Naive thymus-derived CD4-positive, alpha-beta T cell (primary cell): ENCODE measurements around the gene TMEM169. TPM values are rescaled to one million over a fixed set of nuclear protein-coding genes. Genes with fewer than 3 reads are reported as not detected.

Source experiments
- ATAC-seq: fragments of 150-1000 bp; cut with Tn5 transposase; 2 replicates; pipeline ENCODE4 v1.10.0; 2021; ENCODE audit warnings: mild to moderate bottlenecking, moderate library complexity
- CTCF ChIA-PET: fragments of 350-600 bp; sonication (Branson Sonifier 250); formaldehyde crosslinking; loops from one replicate; lab custom pipeline; 2021; ENCODE audit warnings: antibody characterized with exemption; lab: Charles Lee
- POLR2A ChIA-PET: fragments of 350-600 bp; sonication (Branson Sonifier 250); formaldehyde crosslinking; loops from one replicate; lab custom pipeline; 2021; ENCODE audit warnings: antibody characterized with exemption, inconsistent platforms; lab: Charles Lee
- DNase-seq, 9 donors: peaks; one replicate each; pipeline versions ENCODE4 v3.0.0 to v3.0.0-alpha.2; 2020 to 2022; ENCODE audit warnings: mixed read lengths in 1 of 9
- H3K27ac ChIP-seq: one replicate; pipeline ENCODE4 v1.7.0; 2013; ENCODE audit warnings: mild to moderate bottlenecking, low read depth, low read length, moderate library complexity
- H3K27me3 ChIP-seq, 2 donors: one replicate each; pipeline ENCODE4 v1.7.0; 2013; ENCODE audit warnings: low read length in 2 of 2, mild to moderate bottlenecking in 2 of 2, moderate library complexity in 2 of 2; ENCODE audit not compliant: control insufficient read depth in 2 of 2, insufficient read depth in 2 of 2
- H3K36me3 ChIP-seq, 3 experiments: 1 replicate in 2 of 3; 2 replicates in 1 of 3; pipeline ENCODE4 v1.7.0; 2013; ENCODE audit warnings: low read length in 3 of 3, mild to moderate bottlenecking in 3 of 3, moderate library complexity in 1 of 3; ENCODE audit not compliant: insufficient read depth in 3 of 3, control insufficient read depth in 2 of 3
- H3K4me1 ChIP-seq, 2 donors: one replicate each; pipeline ENCODE4 v1.7.0; 2013; ENCODE audit warnings: low read length in 2 of 2, mild to moderate bottlenecking in 2 of 2, moderate library complexity in 1 of 2; ENCODE audit not compliant: control insufficient read depth in 2 of 2, insufficient read depth in 2 of 2
- H3K4me3 ChIP-seq: 2 replicates; pipeline ENCODE4 v1.7.0; 2013; ENCODE audit warnings: mild to moderate bottlenecking, low read length
- H3K9me3 ChIP-seq, 3 experiments: 1 replicate in 2 of 3; 2 replicates in 1 of 3; pipeline ENCODE4 v1.7.0; 2013; ENCODE audit warnings: low read length in 3 of 3; ENCODE audit not compliant: control insufficient read depth in 2 of 3
- H3K27ac Mint-ChIP-seq, 9 donors: one replicate each; pipeline ENCODE4 v1.8.0; 2020 to 2022; ENCODE audit warnings: mixed read lengths in 9 of 9, mild to moderate bottlenecking in 8 of 9, moderate library complexity in 5 of 9, inconsistent platforms in 2 of 9
- H3K27me3 Mint-ChIP-seq, 5 donors: one replicate each; pipeline ENCODE4 v1.8.0; 2021 to 2022; ENCODE audit warnings: mixed read lengths in 5 of 5, mild to moderate bottlenecking in 1 of 5
- H3K36me3 Mint-ChIP-seq, 5 donors: one replicate each; pipeline ENCODE4 v1.8.0; 2020 to 2022; ENCODE audit warnings: mixed read lengths in 5 of 5, mild to moderate bottlenecking in 3 of 5, inconsistent platforms in 1 of 5
- H3K4me1 Mint-ChIP-seq, 7 donors: one replicate each; pipeline ENCODE4 v1.8.0; 2020 to 2022; ENCODE audit warnings: mixed read lengths in 7 of 7, mild to moderate bottlenecking in 3 of 7, inconsistent platforms in 1 of 7
- H3K4me3 Mint-ChIP-seq, 10 donors: one replicate each; pipeline ENCODE4 v1.8.0; 2020 to 2022; ENCODE audit warnings: mild to moderate bottlenecking in 10 of 10, mixed read lengths in 10 of 10, moderate library complexity in 6 of 10, inconsistent platforms in 2 of 10
- H3K9me3 Mint-ChIP-seq, 11 donors: one replicate each; pipeline ENCODE4 v1.8.0; 2020 to 2022; ENCODE audit warnings: mixed read lengths in 11 of 11, mild to moderate bottlenecking in 4 of 11, inconsistent platforms in 1 of 11, moderate library complexity in 1 of 11
- intact Hi-C, 2 donors: fragments of 100-400 bp; cut with micrococcal nuclease; formaldehyde crosslinking; loops; one replicate each; pipeline ENCODE4 v1.15.1; 2023
- polyA plus RNA-seq, 2 donors: library from polyadenylated mRNA; unstranded; fragments of 300-500 nt; fragmentation: Illumina TruSeq; gene quantifications; one replicate each; pipeline ENCODE4 v1.2.3, GENCODE V29; 2021
- total RNA-seq, 6 experiments: library from RNA in 5 of 6; stranded (reverse) in 5 of 6; gene quantifications; 1 replicate in 5 of 6; 2 replicates in 1 of 6; pipeline ENCODE4 v1.2.3 and lab custom pipeline; 2021 to 2026

The TMEM169 gene
- total and polyA plus RNA-seq, 7 experiments from 2014 or later: 2.0 to 5.1 (median 3.7) TPM

- POLR2A ChIA-PET: interaction anchor here (1.0 kb wide), 1 partner anchor 69 kb away, joined by 3 read pairs; no protein-coding TSS in a partner anchor
- H3K4me1 ChIP-seq: no peaks in the 10 kb centered on the region
- no peak overlapping the region for H3K27ac ChIP-seq
- peaks cover 10 to 46% (median 20%) of the 10 kb centered on the region in 5 donors for H3K36me3 Mint-ChIP-seq
- H3K9me3 ChIP-seq: no peaks in the 10 kb centered on the region
- no peaks in the 10 kb centered on the region for H3K27me3 Mint-ChIP-seq
- no peaks in the 10 kb centered on the region for H3K27me3 ChIP-seq
- H3K36me3 ChIP-seq: peaks cover 0 to 66% (median 0%) of the 10 kb centered on the region in 3 experiments
- intact Hi-C loops: no loop called here
- CTCF ChIA-PET: interaction anchor here (0.7 to 1.2 kb wide), 2 partner anchors 17 to 99 kb away, joined by 3 read pairs; no protein-coding TSS in a partner anchor
- H3K27ac Mint-ChIP-seq: peak overlapping the region in 1 of 9 donors; percentile 46
- no peak overlapping the region for H3K4me3 ChIP-seq
- peaks cover 0 to 5% (median 0%) of the 10 kb centered on the region in 7 donors for H3K4me1 Mint-ChIP-seq
- no peak overlapping the region for H3K4me3 Mint-ChIP-seq
- DNase-seq (no peak), ATAC-seq (no peak)
- no peaks in the 10 kb centered on the region for H3K9me3 Mint-ChIP-seq
Observed at GRCh38 chr2:216041438-216041837, 40.3 kb upstream of the TMEM169 start.

- no peaks in the 10 kb centered on the region for H3K9me3 ChIP-seq
- Mint-ChIP-seq H3K9me3 (no peaks in the 10 kb centered on the region), H3K36me3 (peaks cover 10 to 43% (median 20%) of the 10 kb centered on the region in 5 donors), H3K27me3 (no peaks in the 10 kb centered on the region), H3K4me3 (no peak overlapping the region), H3K4me1 (peaks cover 0 to 5% (median 0%) of the 10 kb centered on the region in 7 donors), H3K27ac (no peak overlapping the region)
- no peak overlapping the region for H3K4me3 ChIP-seq
- H3K4me1 ChIP-seq: no peaks in the 10 kb centered on the region
- DNase-seq: no peak
- ChIA-PET POLR2A (no interaction called here), CTCF (interaction anchor here (1.1 kb wide), 1 partner anchor 9 kb away, joined by 4 read pairs; no protein-coding TSS in a partner anchor)
- ATAC-seq: no peak
- peaks cover 0 to 65% (median 0%) of the 10 kb centered on the region in 3 experiments for H3K36me3 ChIP-seq
- intact Hi-C loops: no loop called here
- no peaks in the 10 kb centered on the region for H3K27me3 ChIP-seq
- H3K27ac ChIP-seq: no peak overlapping the region
Observed at GRCh38 chr2:216043949-216044348, 37.8 kb upstream of the TMEM169 start.

- no peaks in the 10 kb centered on the region for H3K27me3 ChIP-seq
- H3K9me3 Mint-ChIP-seq: no peaks in the 10 kb centered on the region
- no peaks in the 10 kb centered on the region for H3K4me1 ChIP-seq
- H3K36me3 ChIP-seq: peaks cover 0 to 65% (median 0%) of the 10 kb centered on the region in 3 experiments
- H3K27ac Mint-ChIP-seq: no peak overlapping the region
- no peak overlapping the region for H3K27ac ChIP-seq
- H3K36me3 Mint-ChIP-seq: peaks cover 4 to 36% (median 20%) of the 10 kb centered on the region in 5 donors
- H3K9me3 ChIP-seq: no peaks in the 10 kb centered on the region
- ATAC-seq (no peak), DNase-seq (no peak)
- ChIA-PET POLR2A (interaction anchor here (1.3 kb wide), 1 partner anchor 64 kb away, joined by 3 read pairs; the partner anchor contains the start of gene XRCC5), CTCF (interaction anchor here (1.1 to 1.5 kb wide), 2 partner anchors 10 to 11 kb away, joined by 4 to 6 read pairs; no protein-coding TSS in a partner anchor)
- H3K27me3 Mint-ChIP-seq: no peaks in the 10 kb centered on the region
- H3K4me3 ChIP-seq: no peak overlapping the region
- intact Hi-C loops: no loop called here
- H3K4me1 Mint-ChIP-seq: peaks cover 0 to 5% (median 0%) of the 10 kb centered on the region in 7 donors
- no peak overlapping the region for H3K4me3 Mint-ChIP-seq
Observed at GRCh38 chr2:216044883-216045486, 36.7 kb upstream of the TMEM169 start.

GRCh38 chr2:216047397-216047796, 34.3 kb upstream of the TMEM169 start:
- ATAC-seq (no peak), DNase-seq (no peak)
- CTCF ChIA-PET: no interaction called here
- Histone ChIP-seq H3K9me3 (no peaks in the 10 kb centered on the region), H3K4me1 (no peaks in the 10 kb centered on the region), H3K36me3 (peaks cover 0 to 47% (median 0%) of the 10 kb centered on the region in 3 experiments), H3K4me3 (no peak overlapping the region), H3K27ac (no peak overlapping the region), H3K27me3 (no peaks in the 10 kb centered on the region)
- POLR2A ChIA-PET: no interaction called here
- no peaks in the 10 kb centered on the region for H3K9me3 Mint-ChIP-seq
- H3K4me1 Mint-ChIP-seq: peaks cover 0 to 5% (median 0%) of the 10 kb centered on the region in 7 donors
- intact Hi-C loops: no loop called here
- no peaks in the 10 kb centered on the region for H3K27me3 Mint-ChIP-seq
- no peak overlapping the region for H3K27ac Mint-ChIP-seq
- peaks cover 7 to 38% (median 27%) of the 10 kb centered on the region in 5 donors for H3K36me3 Mint-ChIP-seq
- no peak overlapping the region for H3K4me3 Mint-ChIP-seq

- Mint-ChIP-seq H3K36me3 (peaks cover 4 to 29% (median 21%) of the 10 kb centered on the region in 5 donors), H3K27me3 (no peaks in the 10 kb centered on the region), H3K27ac (no peak overlapping the region), H3K4me1 (peaks cover 0 to 5% (median 0%) of the 10 kb centered on the region in 7 donors), H3K9me3 (no peaks in the 10 kb centered on the region), H3K4me3 (no peak overlapping the region)
- Histone ChIP-seq H3K27ac (no peak overlapping the region), H3K36me3 (peaks cover 0 to 34% (median 0%) of the 10 kb centered on the region in 3 experiments), H3K27me3 (no peaks in the 10 kb centered on the region), H3K4me1 (no peaks in the 10 kb centered on the region), H3K9me3 (no peaks in the 10 kb centered on the region), H3K4me3 (no peak overlapping the region)
- ChIA-PET CTCF (interaction anchor here (0.8 to 1.0 kb wide), 2 partner anchors 8 to 91 kb away, joined by 4 to 6 read pairs; no protein-coding TSS in a partner anchor), POLR2A (no interaction called here)
- ATAC-seq (no peak), DNase-seq (no peak)
- intact Hi-C loops: no loop called here
Observed at GRCh38 chr2:216049452-216049851, 32.3 kb upstream of the TMEM169 start.

GRCh38 chr2:216051350-216051749, 30.4 kb upstream of the TMEM169 start:
- intact Hi-C loops: no loop called here
- Histone ChIP-seq H3K4me3 (no peak overlapping the region), H3K27ac (no peak overlapping the region), H3K27me3 (no peaks in the 10 kb centered on the region), H3K4me1 (no peaks in the 10 kb centered on the region), H3K36me3 (peaks cover 0 to 24% (median 0%) of the 10 kb centered on the region in 3 experiments), H3K9me3 (no peaks in the 10 kb centered on the region)
- no peak overlapping the region for H3K4me3 Mint-ChIP-seq
- ChIA-PET CTCF (interaction anchor here (1.0 kb wide), 1 partner anchor 14 kb away, joined by 3 read pairs; no protein-coding TSS in a partner anchor), POLR2A (no interaction called here)
- no peaks in the 10 kb centered on the region for H3K9me3 Mint-ChIP-seq
- H3K4me1 Mint-ChIP-seq: peaks cover 0 to 9% (median 8%) of the 10 kb centered on the region in 7 donors
- peaks cover 8 to 30% (median 25%) of the 10 kb centered on the region in 5 donors for H3K36me3 Mint-ChIP-seq
- no peaks in the 10 kb centered on the region for H3K27me3 Mint-ChIP-seq
- no peak for ATAC-seq
- no peak overlapping the region for H3K27ac Mint-ChIP-seq
- DNase-seq: no peak
